ENCODE measurements around the gene EXOC8.

The EXOC8 gene

GRCh38 chr1:231338270-231339128 lies 847 bp upstream of the EXOC8 start, which contains the start of gene SPRTN:
SPRTN (plus strand) TSS chr1:231338293; CDS start chr1:231338384, 91 bp downstream.
- Histone ChIP-seq H3K4me1 (ENCODE audit: insufficient read depth, low read length, severe bottlenecking) (peaks cover 44% of the 10 kb centered on the region), H3K27ac (ENCODE audit: low read depth, low read length, poor library complexity, severe bottlenecking) (peak within 1 kb of the TSS; percentile 94), H4K20me1 (ENCODE audit: insufficient read depth, low read length) (no peaks in the 10 kb centered on the region), H3K79me2 (ENCODE audit: insufficient read depth, low read length) (peaks cover 54% of the 10 kb centered on the region), H3K36me3 (ENCODE audit: insufficient read depth, low read length) (peaks cover 40% of the 10 kb centered on the region), H3K27me3 (ENCODE audit: insufficient read depth, low read length) (no peaks in the 10 kb centered on the region), H3K4me2 (ENCODE audit: low read length) (peak within 1 kb of the TSS; percentile 90), H3K9ac (ENCODE audit: low read length) (peak within 1 kb of the TSS; percentile 91), H2AFZ (ENCODE audit: low read length) (no peak within 1 kb of the TSS), H3K9me2 (ENCODE audit: low read depth, low read length) (no peaks in the 10 kb centered on the region), H3K9me3 (ENCODE audit: low read length) (no peaks in the 10 kb centered on the region), H3K4me3 (ENCODE audit: low read depth, low read length, poor library complexity, severe bottlenecking) (peak within 1 kb of the TSS; percentile 86), H3F3A (ENCODE audit: insufficient read depth, low read length) (no peaks in the 10 kb centered on the region)
- TF ChIP-seq EZH2 (IDR thresholded peaks at IDR 0.05; ENCODE audit: borderline replicate concordance, low read length) (no peak), CTCF (IDR thresholded peaks at IDR 0.05; ENCODE audit: low read length) (no peak; the same call in 1 of the 2 replicates)

GRCh38 chr1:231337043-231337471 lies 595 bp downstream of the EXOC8 start:
- peak overlapping the region; percentile 94 for H3K27ac ChIP-seq (ENCODE audit: low read depth, low read length, poor library complexity, severe bottlenecking)
- no peaks in the 10 kb centered on the region for H3F3A ChIP-seq (ENCODE audit: insufficient read depth, low read length)
- TF ChIP-seq EZH2 (IDR thresholded peaks at IDR 0.05; ENCODE audit: borderline replicate concordance, low read length) (no peak), CTCF (IDR thresholded peaks at IDR 0.05; ENCODE audit: low read length) (no peak)

GRCh38 chr1:231335663-231336602 lies 1.7 kb downstream of the EXOC8 start:
- Histone ChIP-seq H3K27me3 (ENCODE audit: insufficient read depth, low read length) (no peaks in the 10 kb centered on the region), H3F3A (ENCODE audit: insufficient read depth, low read length) (no peaks in the 10 kb centered on the region), H3K27ac (ENCODE audit: low read depth, low read length, poor library complexity, severe bottlenecking) (peak overlapping the region; percentile 19), H3K9ac (ENCODE audit: low read length) (peak overlapping the region; percentile 91), H3K36me3 (ENCODE audit: insufficient read depth, low read length) (peaks cover 34% of the 10 kb centered on the region), H3K9me3 (ENCODE audit: low read length) (no peaks in the 10 kb centered on the region), H3K9me2 (ENCODE audit: low read depth, low read length) (no peaks in the 10 kb centered on the region), H3K79me2 (ENCODE audit: insufficient read depth, low read length) (peaks cover 61% of the 10 kb centered on the region), H4K20me1 (ENCODE audit: insufficient read depth, low read length) (no peaks in the 10 kb centered on the region), H2AFZ (ENCODE audit: low read length) (no peak overlapping the region), H3K4me1 (ENCODE audit: insufficient read depth, low read length, severe bottlenecking) (peaks cover 53% of the 10 kb centered on the region), H3K4me2 (ENCODE audit: low read length) (peak overlapping the region; percentile 90), H3K4me3 (ENCODE audit: low read depth, low read length, poor library complexity, severe bottlenecking) (peak overlapping the region; percentile 86)
- no peak for TF ChIP-seq EZH2 (IDR thresholded peaks at IDR 0.05; ENCODE audit: borderline replicate concordance, low read length)
- no peak for TF ChIP-seq CTCF (IDR thresholded peaks at IDR 0.05; ENCODE audit: low read length)

More at GRCh38 chr1:231337043-231337471, 595 bp downstream of the EXOC8 start:
- Histone ChIP-seq H3K79me2 (ENCODE audit: insufficient read depth, low read length) (peaks cover 61% of the 10 kb centered on the region), H3K9me2 (ENCODE audit: low read depth, low read length) (no peaks in the 10 kb centered on the region), H3K9me3 (ENCODE audit: low read length) (no peaks in the 10 kb centered on the region), H3K4me1 (ENCODE audit: insufficient read depth, low read length, severe bottlenecking) (peaks cover 53% of the 10 kb centered on the region), H3K4me2 (ENCODE audit: low read length) (peak overlapping the region; percentile 90), H3K27me3 (ENCODE audit: insufficient read depth, low read length) (no peaks in the 10 kb centered on the region), H3K36me3 (ENCODE audit: insufficient read depth, low read length) (peaks cover 37% of the 10 kb centered on the region), H4K20me1 (ENCODE audit: insufficient read depth, low read length) (no peaks in the 10 kb centered on the region), H2AFZ (ENCODE audit: low read length) (no peak overlapping the region), H3K4me3 (ENCODE audit: low read depth, low read length, poor library complexity, severe bottlenecking) (peak overlapping the region; percentile 86), H3K9ac (ENCODE audit: low read length) (peak overlapping the region; percentile 91)
